Neural cell (in vitro differentiated cells): ENCODE data around the gene IMMP2L. TPM values are rescaled to one million over a fixed set of nuclear protein-coding genes. Genes with fewer than 3 reads are reported as not detected.
"Not testable (repeated sequence)": the region's sequence is repeated elsewhere in the genome, so short reads cannot be mapped to it uniquely, and the experiment has no call there.

Experiments used
- H2AFZ ChIP-seq: fragments of 200-600, 300-800 bp; sonication (generic), shearing (Covaris generic); 2 replicates; pipeline ENCODE4 v1.6.0; 2014; ENCODE audit warnings: low read depth, mild to moderate bottlenecking, antibody characterized with exemption, low read length, moderate library complexity
- H3F3A ChIP-seq: fragments of 200-600 bp; shearing (Covaris generic); 2 replicates; pipeline ENCODE4 v1.6.1; 2016; ENCODE audit warnings: mild to moderate bottlenecking, moderate library complexity, mixed read lengths, antibody characterized with exemption, low read length; ENCODE audit not compliant: insufficient read depth, poor library complexity, severe bottlenecking
- H3K27ac ChIP-seq: fragments of 200-600, 300-800 bp; sonication (generic), shearing (Covaris generic); 2 replicates; pipeline ENCODE4 v1.5.1; 2014; ENCODE audit warnings: mild to moderate bottlenecking, low read length, moderate library complexity
- H3K27me3 ChIP-seq: fragments of 300-800, 200-600 bp; sonication (generic), shearing (Covaris generic); 2 replicates; pipeline ENCODE4 v1.6.0; 2014; ENCODE audit warnings: mild to moderate bottlenecking, low read depth, low read length, moderate library complexity; ENCODE audit not compliant: insufficient read depth
- H3K36me3 ChIP-seq: fragments of 300-800, 200-600 bp; sonication (generic), shearing (Covaris generic); 2 replicates; pipeline ENCODE4 v1.5.1; 2014; ENCODE audit warnings: mild to moderate bottlenecking, antibody characterized with exemption, low read length, moderate library complexity; ENCODE audit not compliant: insufficient read depth
- H3K4me2 ChIP-seq: fragments of 300-800, 200-600 bp; sonication (generic), shearing (Covaris generic); 2 replicates; pipeline ENCODE4 v1.6.0; 2014; ENCODE audit warnings: mild to moderate bottlenecking, low read length
- H3K4me3 ChIP-seq: fragments of 300-800, 200-600 bp; sonication (generic), shearing (Covaris generic); 2 replicates; pipeline ENCODE4 v1.5.1; 2014; ENCODE audit warnings: mild to moderate bottlenecking, low read length, moderate library complexity
- H3K79me2 ChIP-seq: fragments of 200-600 bp; shearing (Covaris generic); replicated peaks from 2 replicates; pipeline ENCODE4 v1.6.0; 2014; ENCODE audit warnings: mild to moderate bottlenecking, low read length, moderate library complexity; ENCODE audit not compliant: insufficient read depth
- H3K9ac ChIP-seq: fragments of 300-800, 200-600 bp; sonication (generic), shearing (Covaris generic); 2 replicates; pipeline ENCODE4 v1.6.1; 2016; ENCODE audit warnings: mild to moderate bottlenecking, low read length, mixed read lengths
- H3K9me2 ChIP-seq: fragments of 200-600 bp; shearing (Covaris generic); 2 replicates; pipeline ENCODE4 v1.6.1; 2016; ENCODE audit warnings: mild to moderate bottlenecking, low read length, mixed read lengths; ENCODE audit not compliant: insufficient read depth
- H3K9me3 ChIP-seq: fragments of 200-600, 300-800 bp; sonication (generic), shearing (Covaris generic); 2 replicates; pipeline ENCODE4 v1.6.1; 2016; ENCODE audit warnings: mild to moderate bottlenecking, mixed run types, low read length, moderate library complexity, mixed read lengths
- H4K20me1 ChIP-seq: fragments of 200-600 bp; shearing (Covaris generic); 2 replicates; pipeline ENCODE4 v1.6.1; 2016; ENCODE audit warnings: mild to moderate bottlenecking, mixed run types; ENCODE audit not compliant: insufficient read depth
- CTCF ChIP-seq: fragments of 450-650 bp; IDR thresholded peaks from 2 replicates; pipeline ENCODE4 v1.5.1; 2014; ENCODE audit warnings: antibody characterized with exemption, mild to moderate bottlenecking, moderate library complexity; ENCODE audit not compliant: poor library complexity, severe bottlenecking
- EP300 ChIP-seq: fragments of 450-650 bp; conservative IDR thresholded peaks from 2 replicates; pipeline ENCODE4 v1.6.1; 2014; ENCODE audit warnings: antibody characterized with exemption, mild to moderate bottlenecking, moderate library complexity; ENCODE audit not compliant: poor library complexity, severe bottlenecking
- EZH2 ChIP-seq: fragments of 200-600, 300-800 bp; shearing (Covaris generic), sonication (generic); IDR thresholded peaks from 2 replicates; pipeline ENCODE4 v1.6.1; 2014; ENCODE audit warnings: antibody characterized with exemption, low read length, borderline replicate concordance, mild to moderate bottlenecking; ENCODE audit not compliant: insufficient read depth, poor library complexity, severe bottlenecking
- MXI1 ChIP-seq: fragments of 450-650 bp; conservative IDR thresholded peaks from 2 replicates; pipeline ENCODE4 v1.6.1; 2014; ENCODE audit warnings: antibody characterized with exemption, mild to moderate bottlenecking; ENCODE audit not compliant: poor library complexity, severe bottlenecking
- POLR2AphosphoS5 ChIP-seq: IDR thresholded peaks from 2 replicates; pipeline ENCODE4 v1.6.1; 2012
- RAD21 ChIP-seq: fragments of 450-650 bp; conservative IDR thresholded peaks from 2 replicates; pipeline ENCODE4 v1.6.1; 2014; ENCODE audit warnings: antibody characterized with exemption, mild to moderate bottlenecking, moderate library complexity
- REST ChIP-seq: IDR thresholded peaks from 2 replicates; pipeline ENCODE4 v1.6.1; 2012; ENCODE audit warnings: borderline replicate concordance
- SMC3 ChIP-seq: fragments of 450-650 bp; conservative IDR thresholded peaks from 2 replicates; pipeline ENCODE4 v1.6.1; 2014; ENCODE audit warnings: antibody characterized with exemption, mild to moderate bottlenecking, moderate library complexity; ENCODE audit not compliant: poor library complexity
- TAF1 ChIP-seq: IDR thresholded peaks from 2 replicates; pipeline ENCODE4 v1.6.1; 2012; ENCODE audit warnings: low read depth
- polyA plus RNA-seq: library from polyadenylated mRNA; depleted of rRNA; stranded (reverse); fragments of >200 nt; gene quantifications from 2 replicates; pipeline ENCODE4 v1.2.3, GENCODE V29; 2014

The IMMP2L gene
- polyA plus RNA-seq, 1 donor from 2014 or later: 9.7 TPM

GRCh38 chr7:111323670-111324069, 238.6 kb downstream of the IMMP2L start:
- not testable (repeated sequence) for H2AFZ ChIP-seq, H3K9me3 ChIP-seq, H3K4me3 ChIP-seq, H3K36me3 ChIP-seq, H3K27ac ChIP-seq, H4K20me1 ChIP-seq, H3K27me3 ChIP-seq, H3K9ac ChIP-seq, H3K79me2 ChIP-seq, H3K9me2 ChIP-seq, H3F3A ChIP-seq, H3K4me2 ChIP-seq

- H3K9ac ChIP-seq: no peak overlapping the region
- H3K27me3 ChIP-seq: no peaks in the 10 kb centered on the region
- H3K27ac ChIP-seq: no peak overlapping the region
- no peaks in the 10 kb centered on the region for H3F3A ChIP-seq
- no peaks in the 10 kb centered on the region for H3K79me2 ChIP-seq
- no peaks in the 10 kb centered on the region for H3K36me3 ChIP-seq
- H3K9me2 ChIP-seq: no peaks in the 10 kb centered on the region
- H3K4me2 ChIP-seq: no peak overlapping the region
- H3K9me3 ChIP-seq: no peaks in the 10 kb centered on the region
- no peak for TF ChIP-seq RAD21
- no peak for TF ChIP-seq CTCF
- no peak for TF ChIP-seq REST
- TF ChIP-seq EZH2: no peak
- TF ChIP-seq EP300: no peak
- TF ChIP-seq MXI1: no peak
- TF ChIP-seq SMC3: no peak
- TF ChIP-seq TAF1: no peak
- TF ChIP-seq POLR2AphosphoS5: no peak
- no peaks in the 10 kb centered on the region for H4K20me1 ChIP-seq
- no peak overlapping the region for H3K4me3 ChIP-seq
- H2AFZ ChIP-seq: no peak overlapping the region
These were observed 242.2 kb downstream of the IMMP2L start for GRCh38 chr7:111320133-111320532.

- H4K20me1 ChIP-seq: no peaks in the 10 kb centered on the region
- no peaks in the 10 kb centered on the region for H3K27me3 ChIP-seq
- H3K9me2 ChIP-seq: no peaks in the 10 kb centered on the region
- no peaks in the 10 kb centered on the region for H3F3A ChIP-seq
- no peak overlapping the region for H2AFZ ChIP-seq
- no peaks in the 10 kb centered on the region for H3K79me2 ChIP-seq
- H3K9me3 ChIP-seq: no peaks in the 10 kb centered on the region
- TF ChIP-seq SMC3: no peak
- TF ChIP-seq TAF1: no peak
- no peak for TF ChIP-seq POLR2AphosphoS5
- no peak for TF ChIP-seq MXI1
- no peak for TF ChIP-seq REST
- TF ChIP-seq EP300: no peak
- TF ChIP-seq CTCF: no peak
- no peak for TF ChIP-seq RAD21
- TF ChIP-seq EZH2: no peak
- H3K4me3 ChIP-seq: no peak overlapping the region
- no peaks in the 10 kb centered on the region for H3K36me3 ChIP-seq
- H3K27ac ChIP-seq: no peak overlapping the region
- H3K4me2 ChIP-seq: no peak overlapping the region
- no peak overlapping the region for H3K9ac ChIP-seq
These were observed 249.3 kb downstream of the IMMP2L start for GRCh38 chr7:111312966-111313365.
